Dendritic cell treated with granulocyte-macrophage colony-stimulating factor and Interleukin-4, amounts not matched to agents 40 ng/mL and 50 ng/mL, for 4 days (primary cell): Measurements from ENCODE around the gene ISL1.

Experiments
- H3K27ac Mint-ChIP-seq: one replicate; pipeline ENCODE4 v1.8.0; 2022; ENCODE audit warnings: mild to moderate bottlenecking, mixed read lengths
- H3K27me3 Mint-ChIP-seq: one replicate; pipeline ENCODE4 v1.8.0; 2022; ENCODE audit warnings: mild to moderate bottlenecking, mixed read lengths
- H3K36me3 Mint-ChIP-seq: one replicate; pipeline ENCODE4 v1.8.0; 2022; ENCODE audit warnings: low read depth, mixed read lengths
- H3K4me1 Mint-ChIP-seq: one replicate; pipeline ENCODE4 v1.8.0; 2022; ENCODE audit warnings: low read depth, mixed read lengths
- H3K4me3 Mint-ChIP-seq: one replicate; pipeline ENCODE4 v1.8.0; 2022; ENCODE audit warnings: mild to moderate bottlenecking, moderate library complexity, mixed read lengths
- H3K9me3 Mint-ChIP-seq: one replicate; pipeline ENCODE4 v1.8.0; 2022; ENCODE audit warnings: mixed read lengths
- intact Hi-C: fragments of 100-400 bp; cut with micrococcal nuclease; formaldehyde crosslinking; loops from one replicate; pipeline ENCODE4 v1.15.0; 2022

The ISL1 gene

GRCh38 chr5:51383131-51384121, at the start of gene ISL1:
Gene ISL1 (plus strand): TSS chr5:51383448. CDS start chr5:51383672, 224 bp downstream.
- H3K9me3 Mint-ChIP-seq: peaks cover 9% of the 10 kb centered on the region
- intact Hi-C loops: no loop called here
- H3K4me3 Mint-ChIP-seq: no peak within 1 kb of the TSS
- no peaks in the 10 kb centered on the region for H3K36me3 Mint-ChIP-seq
- H3K27me3 Mint-ChIP-seq: peaks cover 95% of the 10 kb centered on the region
- peaks cover 16% of the 10 kb centered on the region for H3K4me1 Mint-ChIP-seq
- H3K27ac Mint-ChIP-seq: no peak within 1 kb of the TSS

DNA sequence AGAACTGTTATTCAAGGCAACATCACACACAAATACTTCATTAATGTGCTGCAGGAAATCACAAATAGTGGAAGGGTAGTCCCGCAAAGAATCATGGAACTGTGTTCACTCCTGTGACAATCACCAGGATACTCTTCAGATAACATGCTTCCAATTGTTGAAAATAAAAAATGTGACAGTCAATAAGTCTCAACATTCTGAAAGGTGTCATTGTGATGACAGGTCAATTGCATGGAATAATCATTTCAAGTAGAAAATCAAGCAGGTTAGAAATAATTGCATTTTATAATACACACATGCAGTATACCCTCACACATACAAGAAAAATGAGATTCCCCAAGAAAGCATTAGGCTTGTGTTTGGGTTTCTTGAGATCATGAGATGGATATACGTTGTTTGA, 46.4 kb upstream of the ISL1 start:
- H3K36me3 Mint-ChIP-seq: no peaks in the 10 kb centered on the region
- no peak overlapping the region for H3K4me3 Mint-ChIP-seq
- no peaks in the 10 kb centered on the region for H3K4me1 Mint-ChIP-seq
- intact Hi-C loops: no loop called here
- H3K27ac Mint-ChIP-seq: no peak overlapping the region
- no peaks in the 10 kb centered on the region for H3K27me3 Mint-ChIP-seq
- H3K9me3 Mint-ChIP-seq: peaks cover 20% of the 10 kb centered on the region

DNA sequence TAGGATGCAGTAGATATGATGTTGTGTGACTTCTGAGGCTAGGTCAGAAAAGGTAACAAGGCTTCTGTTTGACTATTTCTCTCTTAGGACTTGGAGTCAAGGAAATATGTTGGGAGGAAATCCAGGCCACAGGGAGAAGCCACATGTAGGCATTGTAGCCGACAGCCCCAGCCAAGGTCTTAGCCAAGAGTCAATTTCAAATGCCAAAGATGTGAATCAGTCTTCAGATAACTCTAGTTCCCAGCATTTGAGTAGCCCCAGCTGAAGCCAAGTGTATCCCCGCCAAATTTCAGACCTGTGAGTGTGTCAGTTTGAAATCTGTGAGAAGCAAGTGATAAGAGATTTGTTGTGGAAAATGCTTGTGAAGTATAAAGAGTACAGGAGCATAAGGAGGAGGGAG, 38.1 kb upstream of the ISL1 start:
- Mint-ChIP-seq H3K4me1 (no peaks in the 10 kb centered on the region), H3K4me3 (no peak overlapping the region), H3K36me3 (no peaks in the 10 kb centered on the region), H3K27me3 (no peaks in the 10 kb centered on the region), H3K9me3 (peaks cover 28% of the 10 kb centered on the region), H3K27ac (no peak overlapping the region)
- intact Hi-C loops: no loop called here

DNA sequence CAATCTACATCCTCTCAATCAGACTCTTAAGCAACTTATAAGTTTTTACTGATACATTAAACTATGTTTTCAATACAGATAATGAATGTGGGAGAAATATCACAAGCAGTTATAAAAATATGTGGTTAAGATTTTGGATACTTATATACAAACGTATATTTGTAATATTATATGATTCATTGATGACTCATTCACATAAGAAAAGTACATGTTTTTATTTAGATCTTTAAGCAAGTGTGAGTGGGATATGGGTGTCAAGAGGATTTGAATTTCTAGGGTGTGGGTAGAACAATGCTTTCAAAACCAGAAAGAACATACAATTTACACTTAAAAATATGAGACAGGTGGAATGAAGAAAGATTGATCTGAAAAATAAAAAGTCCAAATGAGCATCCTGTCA, 36.1 kb upstream of the ISL1 start:
- no peak overlapping the region for H3K4me3 Mint-ChIP-seq
- H3K4me1 Mint-ChIP-seq: no peaks in the 10 kb centered on the region
- H3K36me3 Mint-ChIP-seq: no peaks in the 10 kb centered on the region
- H3K27me3 Mint-ChIP-seq: no peaks in the 10 kb centered on the region
- H3K9me3 Mint-ChIP-seq: peaks cover 40% of the 10 kb centered on the region
- intact Hi-C loops: no loop called here
- no peak overlapping the region for H3K27ac Mint-ChIP-seq

GRCh38 chr5:51347704-51348103, 35.5 kb upstream of the ISL1 start:
- no peaks in the 10 kb centered on the region for H3K4me1 Mint-ChIP-seq
- no peaks in the 10 kb centered on the region for H3K27me3 Mint-ChIP-seq
- H3K27ac Mint-ChIP-seq: no peak overlapping the region
- intact Hi-C loops: no loop called here
- H3K36me3 Mint-ChIP-seq: no peaks in the 10 kb centered on the region
- no peak overlapping the region for H3K4me3 Mint-ChIP-seq
- H3K9me3 Mint-ChIP-seq: peaks cover 39% of the 10 kb centered on the region

GRCh38 chr5:51371052-51371451, 12.2 kb upstream of the ISL1 start:
- Mint-ChIP-seq H3K9me3 (no peaks in the 10 kb centered on the region), H3K36me3 (no peaks in the 10 kb centered on the region), H3K4me1 (no peaks in the 10 kb centered on the region), H3K27ac (no peak overlapping the region), H3K27me3 (peaks cover 10% of the 10 kb centered on the region), H3K4me3 (no peak overlapping the region)
- intact Hi-C loops: no loop called here

DNA sequence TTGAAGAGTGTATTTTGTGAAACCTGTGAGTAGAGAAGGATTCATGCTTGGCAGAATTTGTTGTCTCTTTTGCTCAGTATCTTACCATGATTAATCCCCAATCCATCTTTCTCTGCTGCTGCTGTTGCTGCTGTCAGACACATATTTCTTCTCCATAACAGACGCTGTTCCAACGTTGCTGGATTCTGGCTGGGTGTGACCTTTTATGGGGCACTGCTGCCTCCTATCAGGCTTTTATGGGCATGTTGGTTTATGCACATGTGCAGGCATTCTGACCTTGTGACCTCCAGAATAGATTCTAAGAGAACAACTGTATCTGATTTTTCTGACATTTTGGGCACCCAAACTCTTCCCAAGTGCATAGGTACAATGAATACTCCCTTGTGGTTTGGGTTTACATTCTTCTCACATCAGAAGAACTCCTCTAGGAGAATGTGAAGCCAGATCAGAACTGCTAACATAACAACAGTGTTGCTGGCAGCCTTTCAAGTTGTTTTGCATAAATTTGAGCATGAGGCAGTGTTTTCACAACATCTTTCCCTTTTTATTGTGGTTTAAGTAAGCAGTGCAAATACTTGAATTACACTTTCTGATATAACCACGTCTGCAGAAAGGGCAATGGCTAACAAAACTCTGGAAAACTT, 9.2 kb upstream of the ISL1 start:
- no peaks in the 10 kb centered on the region for H3K4me1 Mint-ChIP-seq
- H3K9me3 Mint-ChIP-seq: no peaks in the 10 kb centered on the region
- intact Hi-C loops: no loop called here
- H3K4me3 Mint-ChIP-seq: no peak overlapping the region
- H3K27ac Mint-ChIP-seq: no peak overlapping the region
- peaks cover 36% of the 10 kb centered on the region for H3K27me3 Mint-ChIP-seq
- H3K36me3 Mint-ChIP-seq: no peaks in the 10 kb centered on the region

GRCh38 chr5:51375084-51375483, 8.2 kb upstream of the ISL1 start:
- H3K4me1 Mint-ChIP-seq: no peaks in the 10 kb centered on the region
- no peak overlapping the region for H3K4me3 Mint-ChIP-seq
- no peak overlapping the region for H3K27ac Mint-ChIP-seq
- H3K27me3 Mint-ChIP-seq: peaks cover 47% of the 10 kb centered on the region
- H3K9me3 Mint-ChIP-seq: no peaks in the 10 kb centered on the region
- no peaks in the 10 kb centered on the region for H3K36me3 Mint-ChIP-seq
- intact Hi-C loops: no loop called here

GRCh38 chr5:51376509-51376908, 6.7 kb upstream of the ISL1 start:
- Mint-ChIP-seq H3K4me1 (no peaks in the 10 kb centered on the region), H3K36me3 (no peaks in the 10 kb centered on the region), H3K4me3 (no peak overlapping the region), H3K27ac (no peak overlapping the region), H3K9me3 (no peaks in the 10 kb centered on the region), H3K27me3 (peaks cover 60% of the 10 kb centered on the region)
- intact Hi-C loops: no loop called here

DNA sequence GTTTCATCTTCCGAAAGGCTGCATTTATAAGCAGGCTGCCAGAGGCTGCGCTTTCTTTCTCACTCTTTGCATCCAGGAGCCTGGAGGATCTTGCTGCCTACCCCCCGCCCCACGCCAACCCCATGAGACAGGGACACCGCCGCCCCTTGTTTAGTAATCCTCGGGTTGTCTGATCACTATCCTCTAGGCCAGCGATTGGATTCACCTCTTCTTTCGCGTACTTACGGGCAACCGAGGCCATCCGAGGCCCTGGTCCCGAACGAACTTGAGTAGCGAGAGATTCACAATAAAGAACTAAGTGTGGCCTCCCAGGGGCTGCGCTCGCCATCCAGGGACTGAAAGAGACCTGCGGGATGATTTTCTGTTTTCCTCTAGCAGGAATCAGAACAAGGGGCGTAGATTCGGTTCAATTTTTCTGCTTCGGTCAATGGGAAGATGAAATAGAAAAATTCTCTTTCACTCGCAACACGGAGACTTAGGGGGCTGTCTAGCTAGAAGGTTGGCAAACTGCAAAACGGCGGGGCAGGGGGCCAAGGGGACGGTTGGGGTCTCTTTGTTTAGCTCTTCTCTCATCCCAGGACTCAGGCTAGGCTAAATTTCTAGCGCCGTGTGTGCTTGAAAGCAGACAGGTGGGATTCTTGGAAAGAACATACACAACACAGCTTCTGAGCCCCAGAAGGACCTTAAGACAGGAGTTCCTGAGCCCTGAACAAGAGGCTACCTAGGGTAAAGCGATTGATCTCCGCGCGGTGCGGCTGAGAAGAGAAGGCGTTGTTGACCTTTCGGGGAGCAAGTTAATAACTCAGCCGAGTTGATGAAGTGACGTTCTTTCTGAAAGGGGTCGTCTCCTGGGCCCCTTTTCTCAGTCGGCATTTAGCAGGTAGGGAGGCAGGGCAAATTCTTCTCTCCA, 5.8 kb upstream of the ISL1 start:
- H3K36me3 Mint-ChIP-seq: no peaks in the 10 kb centered on the region
- no peaks in the 10 kb centered on the region for H3K4me1 Mint-ChIP-seq
- H3K4me3 Mint-ChIP-seq: no peak overlapping the region
- intact Hi-C loops: no loop called here
- peaks cover 69% of the 10 kb centered on the region for H3K27me3 Mint-ChIP-seq
- no peaks in the 10 kb centered on the region for H3K9me3 Mint-ChIP-seq
- no peak overlapping the region for H3K27ac Mint-ChIP-seq

- no peaks in the 10 kb centered on the region for H3K9me3 Mint-ChIP-seq
- H3K27ac Mint-ChIP-seq: no peak overlapping the region
- intact Hi-C loops: no loop called here
- no peaks in the 10 kb centered on the region for H3K36me3 Mint-ChIP-seq
- peaks cover 4% of the 10 kb centered on the region for H3K4me1 Mint-ChIP-seq
- H3K4me3 Mint-ChIP-seq: no peak overlapping the region
- peaks cover 72% of the 10 kb centered on the region for H3K27me3 Mint-ChIP-seq
Measured at GRCh38 chr5:51378061-51378409, 5.2 kb upstream of the ISL1 start.

- Mint-ChIP-seq H3K27ac (no peak overlapping the region), H3K36me3 (no peaks in the 10 kb centered on the region), H3K4me1 (peaks cover 7% of the 10 kb centered on the region), H3K27me3 (peaks cover 78% of the 10 kb centered on the region), H3K9me3 (no peaks in the 10 kb centered on the region), H3K4me3 (no peak overlapping the region)
- intact Hi-C loops: no loop called here
Measured at GRCh38 chr5:51378448-51379330, 4.6 kb upstream of the ISL1 start.

GRCh38 chr5:51379331-51379700, 3.9 kb upstream of the ISL1 start:
- Mint-ChIP-seq H3K27ac (no peak overlapping the region), H3K4me3 (no peak overlapping the region), H3K36me3 (no peaks in the 10 kb centered on the region), H3K27me3 (peaks cover 84% of the 10 kb centered on the region), H3K4me1 (peaks cover 7% of the 10 kb centered on the region), H3K9me3 (no peaks in the 10 kb centered on the region)
- intact Hi-C loops: no loop called here
